GM19463 (cell line): ENCODE results near the gene SRGAP3.

Experiments
- ATAC-seq: cut with Tn5 transposase; IDR thresholded peaks from one replicate; pipeline ENCODE4 v1.9.1; 2021; ENCODE audit warnings: mild to moderate bottlenecking, moderate library complexity; ENCODE audit not compliant: unreplicated experiment

The SRGAP3 gene

DNA sequence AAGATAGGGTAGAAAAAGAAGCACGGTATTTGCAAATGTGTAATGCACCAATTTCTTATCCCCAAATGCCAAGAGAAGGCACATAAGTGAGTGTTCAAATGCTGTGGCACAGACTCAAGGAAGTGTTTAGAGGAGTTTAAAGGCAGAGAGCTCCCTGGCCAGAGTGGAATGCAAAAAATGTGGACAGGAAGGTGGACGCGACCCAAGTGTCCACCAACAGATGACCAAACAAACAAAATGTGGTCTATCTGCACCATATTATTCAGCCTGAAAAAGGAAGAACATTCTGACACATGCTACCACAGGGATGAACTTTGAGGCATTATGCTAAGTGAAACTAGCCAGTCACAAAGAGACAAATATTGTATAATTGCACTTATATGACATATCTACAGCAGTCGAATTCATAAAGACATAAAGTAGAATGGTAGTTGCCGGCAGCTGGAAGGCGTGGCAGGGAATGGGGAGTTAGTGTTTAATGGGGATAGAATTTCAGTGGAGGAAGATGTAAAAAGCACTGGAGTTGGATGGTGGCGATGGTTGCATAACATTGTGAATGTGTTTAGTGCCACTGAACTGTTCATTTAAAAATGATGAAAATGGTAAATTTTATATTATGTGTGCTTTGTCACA is 126.6 kb downstream of the SRGAP3 start:
- ATAC-seq: no peak

DNA sequence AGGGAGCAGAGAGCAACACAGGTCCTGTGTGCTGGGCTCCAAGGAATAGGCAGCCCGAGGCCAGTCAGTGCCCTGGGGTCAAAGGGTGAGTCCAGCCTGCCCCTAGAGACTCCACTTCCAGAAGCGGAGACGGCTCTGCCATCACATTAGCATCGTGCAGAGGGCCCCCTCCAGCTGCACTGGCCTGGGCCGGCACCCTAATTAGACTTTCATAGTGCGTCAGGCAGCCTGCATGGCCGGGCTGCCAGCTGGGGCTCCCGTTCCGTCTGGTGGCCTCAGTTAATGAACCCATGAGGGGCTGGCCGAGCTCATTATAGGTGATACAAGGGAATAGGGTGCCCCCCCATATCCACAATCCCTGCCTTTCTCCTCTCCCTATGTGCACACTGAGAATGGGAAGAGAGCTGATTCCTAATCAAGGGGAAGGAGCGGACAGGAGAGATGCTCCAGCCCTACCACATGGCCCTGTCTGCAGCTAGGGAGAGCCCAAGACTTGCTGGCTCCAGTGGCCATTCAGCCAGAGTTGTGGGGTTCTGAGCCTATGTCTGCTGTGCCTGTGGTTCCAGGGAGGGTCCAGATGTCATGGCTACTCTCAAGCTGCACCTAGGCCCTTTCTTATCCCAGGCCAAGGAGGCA is 128.0 kb downstream of the SRGAP3 start:
- no peak for ATAC-seq

DNA sequence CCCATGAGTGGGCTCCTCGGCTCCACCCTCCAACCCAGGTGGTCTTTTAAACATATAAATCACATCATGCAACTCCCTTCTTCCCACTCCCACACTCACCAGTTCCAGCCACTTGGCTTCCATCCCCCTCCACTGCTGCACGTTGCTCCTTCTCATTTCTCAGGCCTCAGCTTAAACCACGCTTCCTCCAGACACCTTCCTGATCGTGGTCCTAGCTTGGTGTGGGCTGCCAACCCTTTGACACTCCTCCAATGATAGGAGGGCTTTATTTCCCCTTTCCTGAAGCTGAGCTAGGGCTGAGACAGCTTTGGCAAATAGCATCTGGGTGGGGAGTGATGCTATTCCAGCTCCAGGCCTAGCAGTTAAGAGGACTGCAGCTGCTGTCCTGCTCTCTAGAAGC is 130.1 kb downstream of the SRGAP3 start:
- ATAC-seq: no peak

DNA sequence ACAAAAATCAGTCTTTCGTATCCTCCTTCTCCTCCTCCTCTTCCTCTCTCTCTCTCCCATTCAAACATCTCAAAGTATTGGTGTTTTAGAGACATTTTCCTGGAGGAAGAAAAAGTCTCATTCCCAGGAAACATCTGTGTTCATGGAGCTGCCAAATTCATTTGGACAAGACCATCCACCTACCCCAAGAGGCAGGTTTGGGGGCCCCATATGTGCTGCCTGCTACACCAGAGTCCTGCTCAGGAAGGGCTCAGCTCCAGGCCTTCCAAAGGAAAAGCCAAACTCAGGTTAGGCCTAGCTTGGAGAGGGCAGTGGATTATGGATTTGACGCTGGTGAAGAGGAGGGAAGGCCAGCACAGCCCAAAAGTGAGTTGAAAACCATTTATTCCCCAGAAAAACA is 131.2 kb downstream of the SRGAP3 start:
- ATAC-seq: no peak

DNA sequence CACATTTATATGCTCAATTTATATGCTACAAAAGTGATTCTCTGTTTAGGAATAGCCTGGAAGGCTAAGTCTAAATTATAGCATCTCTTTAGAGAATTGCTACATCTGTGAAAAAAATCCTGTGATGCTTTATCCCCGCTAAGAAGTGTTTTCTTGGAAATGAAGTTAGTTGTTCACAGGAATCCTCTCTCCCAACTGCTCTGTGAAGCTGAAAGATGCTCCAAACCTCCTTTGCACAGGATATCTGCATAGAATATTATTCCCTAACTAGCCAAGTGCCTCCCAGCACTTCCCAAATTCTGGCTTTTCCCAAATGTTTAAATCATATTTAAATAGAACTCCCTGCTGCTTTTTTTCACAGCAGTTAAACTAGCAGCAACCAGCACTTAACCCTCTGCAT is 132.2 kb downstream of the SRGAP3 start:
- no peak for ATAC-seq

- no peak for ATAC-seq
Measured at GRCh38 chr3:9116336-9116735, 133.1 kb downstream of the SRGAP3 start.

DNA sequence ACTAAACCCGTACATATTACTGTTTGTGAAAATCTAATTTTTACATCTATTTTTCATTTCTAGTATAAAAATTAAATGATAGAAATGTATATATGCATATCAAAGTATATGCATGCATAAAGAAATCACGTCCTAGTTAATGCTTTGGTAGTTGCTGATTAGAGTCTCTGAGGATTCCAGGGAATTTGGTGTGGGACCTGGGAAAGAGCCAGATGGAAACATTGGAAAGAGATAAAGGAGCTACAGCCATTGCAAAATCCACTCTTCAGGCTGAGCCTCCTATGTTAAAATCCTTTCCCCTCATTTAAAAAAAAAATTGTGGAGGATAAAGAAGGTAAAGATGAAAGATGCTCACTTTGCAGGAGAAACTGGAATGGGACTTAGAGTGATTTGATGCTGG is 134.1 kb downstream of the SRGAP3 start:
- ATAC-seq: no peak

DNA sequence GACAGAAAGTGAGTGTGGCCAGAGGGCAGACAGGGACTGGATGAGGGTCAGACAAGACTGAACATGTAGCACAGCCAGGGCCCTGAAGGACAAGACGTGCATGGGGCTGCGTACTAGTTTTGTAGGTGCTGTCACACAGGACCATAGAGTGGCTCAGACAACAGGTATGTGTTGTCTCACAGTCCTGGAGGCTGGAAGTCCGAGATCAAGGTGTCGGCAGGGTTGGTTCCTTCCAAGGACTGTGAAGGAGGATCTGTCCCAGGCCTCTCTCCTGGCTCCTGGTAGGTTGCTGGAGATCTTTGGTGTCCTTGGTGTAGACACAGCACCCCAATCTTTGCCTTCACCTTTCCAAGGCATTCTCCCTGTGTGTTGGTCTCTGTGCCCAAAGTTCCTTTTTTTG is 136.4 kb downstream of the SRGAP3 start:
- ATAC-seq: no peak

DNA sequence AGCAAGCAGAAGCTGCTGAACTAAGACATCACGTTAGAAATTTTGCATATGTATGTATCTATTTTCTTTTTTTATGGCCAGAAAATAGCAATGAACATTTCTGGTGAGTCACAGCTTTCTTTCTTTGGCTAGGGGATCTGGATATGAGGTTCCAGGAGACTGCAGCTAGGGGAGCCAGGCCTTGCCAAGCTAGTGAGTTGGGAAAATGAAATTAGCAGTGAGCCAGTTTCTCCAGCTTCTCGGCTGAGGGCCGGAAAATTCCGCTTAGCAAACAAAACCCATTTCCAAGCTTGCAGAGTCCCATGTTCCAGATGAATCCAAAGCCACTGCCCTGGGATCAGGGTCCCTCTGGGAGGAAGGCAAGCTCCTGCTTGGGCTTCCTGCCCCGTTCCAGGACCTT is 137.6 kb downstream of the SRGAP3 start:
- no peak for ATAC-seq

- ATAC-seq: no peak
Measured at GRCh38 chr3:9111417-9111816, 138.0 kb downstream of the SRGAP3 start.

DNA sequence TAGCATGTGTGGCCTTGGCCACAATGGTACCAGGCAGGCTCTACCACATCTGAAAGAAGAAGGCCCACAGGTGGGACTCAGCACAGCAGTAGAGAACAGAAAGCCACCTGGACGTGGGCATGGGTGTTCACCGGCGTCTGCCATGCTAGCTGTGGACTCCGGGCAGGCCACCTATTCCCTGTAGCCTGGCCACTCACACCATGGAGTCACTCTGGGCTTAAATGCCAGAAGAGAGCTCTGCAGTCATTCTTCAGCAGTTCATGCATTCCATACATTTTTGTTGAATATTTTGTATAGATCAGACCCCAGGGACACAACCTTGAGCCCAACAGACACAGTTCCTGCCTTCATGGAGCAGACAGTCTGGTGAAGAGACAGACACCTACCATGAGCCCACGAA is 138.6 kb downstream of the SRGAP3 start:
- no peak for ATAC-seq

GRCh38 chr3:9110316-9110715 is 139.1 kb downstream of the SRGAP3 start:
- no peak for ATAC-seq

DNA sequence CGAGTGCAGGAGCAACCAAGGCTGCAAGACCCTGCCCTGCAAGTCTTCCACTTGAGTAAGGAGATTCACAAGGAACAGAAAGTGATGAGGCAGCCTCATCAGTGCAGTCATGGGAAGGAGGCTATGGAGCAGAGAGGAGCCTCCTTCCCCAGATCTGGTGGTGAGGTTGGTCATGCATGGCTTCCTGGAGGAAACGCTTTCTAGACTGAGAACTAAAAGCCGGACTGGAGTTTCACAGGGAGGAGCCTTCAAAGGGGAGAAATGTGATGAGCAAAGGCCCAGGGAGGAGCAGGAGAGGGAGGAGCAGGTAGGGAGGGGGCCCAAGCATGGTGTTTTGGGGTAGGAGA is 139.9 kb downstream of the SRGAP3 start:
- no peak for ATAC-seq

DNA sequence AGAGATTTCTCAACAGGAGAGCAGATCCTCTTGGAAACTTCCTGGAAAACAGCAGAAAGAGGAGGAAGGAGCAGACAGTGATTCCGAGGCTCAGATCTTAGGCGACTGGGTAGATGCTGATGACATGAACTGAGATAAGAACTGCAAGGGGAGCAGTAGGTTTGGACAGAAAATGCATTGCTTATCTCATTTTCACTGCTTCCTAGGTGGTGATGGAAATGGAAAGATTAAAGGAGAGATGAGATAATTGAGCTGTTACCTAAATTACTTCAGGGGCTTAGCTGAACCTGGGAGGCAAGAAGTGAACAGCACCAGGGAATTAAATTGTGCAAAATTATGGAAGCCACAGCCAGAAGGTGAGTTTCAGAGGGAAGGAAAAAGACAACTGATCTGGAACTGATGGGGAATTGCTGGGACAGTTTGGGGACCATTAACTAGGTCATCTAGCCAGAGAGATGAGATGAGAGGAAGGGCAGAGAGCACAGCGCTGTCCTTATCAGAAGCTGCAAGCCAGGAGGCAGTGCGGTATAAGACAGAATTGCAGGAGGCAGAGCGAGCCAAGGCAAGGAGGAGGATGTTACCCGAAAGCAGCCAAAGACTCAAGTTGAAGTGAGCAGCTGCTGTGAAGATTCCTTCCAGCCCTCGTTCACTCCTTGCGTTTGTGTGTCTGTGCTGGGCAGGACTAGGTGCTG is 140.4 kb downstream of the SRGAP3 start:
- no peak for ATAC-seq

- ATAC-seq: no peak
Measured at GRCh38 chr3:9107738-9108137, 141.7 kb downstream of the SRGAP3 start.

- ATAC-seq: no peak
Measured at GRCh38 chr3:9105421-9105820, 144.0 kb downstream of the SRGAP3 start.

GRCh38 chr3:9104121-9104520 is 145.3 kb downstream of the SRGAP3 start:
- no peak for ATAC-seq

- ATAC-seq: no peak
Measured at GRCh38 chr3:9102240-9102981, 147.0 kb downstream of the SRGAP3 start.

DNA sequence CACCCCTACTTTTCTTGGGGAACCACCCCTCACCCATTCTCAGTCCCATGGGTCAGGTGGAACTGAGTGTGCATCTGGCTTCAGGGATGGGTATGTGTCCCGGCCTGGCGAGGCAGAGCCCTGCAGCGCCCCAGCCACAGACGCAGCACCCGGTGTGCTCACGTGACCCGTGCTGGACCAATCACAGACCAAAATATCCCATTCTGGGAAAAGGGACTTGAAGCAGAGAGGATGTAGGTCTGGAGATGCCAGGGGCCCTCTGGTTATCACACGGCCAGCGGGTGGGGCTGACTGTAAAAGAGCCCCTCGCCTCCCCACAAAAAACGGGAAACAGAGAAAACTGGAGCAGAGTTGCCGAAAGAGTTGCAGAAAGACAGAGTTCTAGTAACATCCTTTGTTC is 148.2 kb downstream of the SRGAP3 start:
- ATAC-seq: no peak

- no peak for ATAC-seq
Measured at GRCh38 chr3:9100513-9100894, 148.9 kb downstream of the SRGAP3 start.

- ATAC-seq: no peak
Measured at GRCh38 chr3:9099702-9100512, 149.5 kb downstream of the SRGAP3 start.
